Neural crest cell (in vitro differentiated cells): Measurements from ENCODE around the gene B9D2. TPM values are rescaled to one million over a fixed set of nuclear protein-coding genes. Genes with fewer than 3 reads are reported as not detected.

Experiments used
- DNase-seq: peaks from one replicate; pipeline ENCODE4 v3.0.0; 2021; ENCODE audit warnings: low read depth, mixed read lengths, low spot score
- H3K27ac Mint-ChIP-seq: one replicate; pipeline ENCODE4 v1.8.0; 2021; ENCODE audit warnings: mild to moderate bottlenecking, mixed read lengths; ENCODE audit not compliant: unreplicated experiment
- H3K27me3 Mint-ChIP-seq: 2 replicates; pipeline ENCODE4 v1.8.0; 2021; ENCODE audit warnings: low read depth, mild to moderate bottlenecking, mixed read lengths
- H3K36me3 Mint-ChIP-seq: 2 replicates; pipeline ENCODE4 v1.8.0; 2021; ENCODE audit warnings: low read depth, mild to moderate bottlenecking, mixed read lengths
- H3K4me1 Mint-ChIP-seq: 2 replicates; pipeline ENCODE4 v1.8.0; 2021; ENCODE audit warnings: mixed read lengths
- H3K4me3 Mint-ChIP-seq: one replicate; pipeline ENCODE4 v1.8.0; 2021; ENCODE audit warnings: mild to moderate bottlenecking, mixed read lengths
- H3K9me3 Mint-ChIP-seq: 2 replicates; pipeline ENCODE4 v1.8.0; 2021; ENCODE audit warnings: mixed read lengths
- CTCF ChIP-seq: fragments of 200-600 bp; sonication (generic); conservative IDR thresholded peaks from 2 replicates; pipeline ENCODE4 v1.5.0; 2021; ENCODE audit warnings: antibody characterized with exemption, mild to moderate bottlenecking
- long read RNA-seq: library from polyadenylated mRNA; unstranded; transcript quantifications from one replicate; pipeline ENCODE4 v2.0.0, GENCODE V29; 2020
- total RNA-seq: library from RNA; stranded (reverse); gene quantifications from 2 replicates; pipeline ENCODE4 v1.2.1, GENCODE V29; 2021

Gene B9D2
- 11.7 and 13.8 TPM in 2 replicates for total RNA-seq
- long read RNA-seq, partial matches to known transcripts = 0 of 3 reads
- long read RNA-seq, other reads (novel, unspliced or antisense) = 0 of 3 reads

GRCh38 chr19:41363753-41364523, at the start of gene B9D2:
Gene B9D2, minus strand, starts transcription at chr19:41364149. Its CDS starts 630 bp downstream, at chr19:41363519.
- peak; percentile 92 for DNase-seq
- Mint-ChIP-seq H3K9me3 (no peaks in the 10 kb centered on the region), H3K4me1 (peaks cover 26% of the 10 kb centered on the region), H3K4me3 (peak within 1 kb of the TSS; percentile 99), H3K27me3 (no peaks in the 10 kb centered on the region), H3K27ac (peak within 1 kb of the TSS; percentile 100), H3K36me3 (peaks cover 6% of the 10 kb centered on the region)
- no peak for TF ChIP-seq CTCF

GRCh38 chr19:41412953-41413352, 49.0 kb upstream of the B9D2 start:
- H3K4me1 Mint-ChIP-seq = no peaks in the 10 kb centered on the region

GRCh38 chr19:41411968-41412265, 48.0 kb upstream of the B9D2 start:
- no peak for DNase-seq
- H3K4me1 Mint-ChIP-seq = no peaks in the 10 kb centered on the region
- H3K36me3 Mint-ChIP-seq = no peaks in the 10 kb centered on the region
- H3K27ac Mint-ChIP-seq = peak overlapping the region; percentile 71
- H3K27me3 Mint-ChIP-seq = no peaks in the 10 kb centered on the region
- H3K4me3 Mint-ChIP-seq = no peak overlapping the region
- H3K9me3 Mint-ChIP-seq = no peaks in the 10 kb centered on the region
- no peak for TF ChIP-seq CTCF

More at GRCh38 chr19:41412953-41413352, 49.0 kb upstream of the B9D2 start:
- Mint-ChIP-seq H3K9me3 (no peaks in the 10 kb centered on the region), H3K27me3 (no peaks in the 10 kb centered on the region), H3K27ac (no peak overlapping the region), H3K4me3 (no peak overlapping the region), H3K36me3 (no peaks in the 10 kb centered on the region)
- no peak for TF ChIP-seq CTCF
- DNase-seq = no peak

GRCh38 chr19:41411100-41411967, 47.4 kb upstream of the B9D2 start:
- Mint-ChIP-seq H3K4me3 (no peak overlapping the region), H3K4me1 (no peaks in the 10 kb centered on the region), H3K36me3 (no peaks in the 10 kb centered on the region), H3K9me3 (no peaks in the 10 kb centered on the region), H3K27me3 (no peaks in the 10 kb centered on the region), H3K27ac (no peak overlapping the region)
- TF ChIP-seq CTCF = no peak
- no peak for DNase-seq

GRCh38 chr19:41410336-41411054, 46.5 kb upstream of the B9D2 start:
- no peak for TF ChIP-seq CTCF
- no peak for DNase-seq
- no peaks in the 10 kb centered on the region for H3K4me1 Mint-ChIP-seq
- H3K27ac Mint-ChIP-seq = no peak overlapping the region
- no peaks in the 10 kb centered on the region for H3K36me3 Mint-ChIP-seq
- H3K27me3 Mint-ChIP-seq = no peaks in the 10 kb centered on the region
- H3K9me3 Mint-ChIP-seq = no peaks in the 10 kb centered on the region
- no peak overlapping the region for H3K4me3 Mint-ChIP-seq
